HEK293 (cell line): ENCODE results near the gene MORC4.

Experiments used
- CTCF ChIA-PET: fragments of 350-600 bp; formaldehyde crosslinking; extraction: SDS; loops from one replicate; lab custom pipeline; 2021; ENCODE audit warnings: antibody characterized with exemption; lab: Yijun Ruan, JAX
- POLR2A ChIA-PET: fragments of 300-600 bp; formaldehyde crosslinking; extraction: SDS; loops from one replicate; lab custom pipeline; 2020; ENCODE audit warnings: antibody characterized with exemption, inconsistent platforms; lab: Yijun Ruan, JAX
- H3K27ac ChIP-seq: fragments of 200-500 bp; sonication (Bioruptor generic); 2 replicates; pipeline ENCODE4 v1.5.1; 2014; ENCODE audit warnings: low read depth, low read length, control low read depth, inconsistent platforms; ENCODE audit errors: extremely low read depth
- H3K36me3 ChIP-seq, 2 experiments: fragments of 200-500 bp in 1 of 2; sonication (Bioruptor generic) in 1 of 2; 1 replicate in 1 of 2; 2 replicates in 1 of 2; pipeline ENCODE4 v1.5.1; 2014 to 2017; ENCODE audit warnings: inconsistent platforms in 2 of 2, low read length in 2 of 2; ENCODE audit not compliant: control insufficient read depth in 2 of 2, insufficient read depth in 1 of 2
- H3K4me1 ChIP-seq: fragments of 200-500 bp; sonication (Bioruptor generic); 2 replicates; pipeline ENCODE4 v1.5.1; 2014; ENCODE audit warnings: mild to moderate bottlenecking, low read length, inconsistent platforms; ENCODE audit not compliant: control insufficient read depth, insufficient read depth
- H3K4me3 ChIP-seq: 2 replicates; pipeline ENCODE4 v1.5.1; 2011; ENCODE audit warnings: low read depth, mild to moderate bottlenecking, control low read depth, low read length, moderate library complexity
- H3K9me3 ChIP-seq: fragments of 200-500 bp; sonication (Bioruptor generic); 2 replicates; pipeline ENCODE4 v1.5.1; 2014; ENCODE audit warnings: low read depth, low read length, inconsistent platforms; ENCODE audit not compliant: control insufficient read depth, insufficient read depth
- BCL11B ChIP-seq: fragments of 450-650 bp; formaldehyde crosslinking; IDR thresholded peaks from 2 replicates; pipeline ENCODE4 v1.5.1; 2016; ENCODE audit warnings: low read depth, missing biosample characterization, missing genetic modification characterization
- EGR2 ChIP-seq: fragments of 450-650 bp; formaldehyde crosslinking; IDR thresholded peaks from 2 replicates; pipeline ENCODE4 v1.5.1; 2016; ENCODE audit warnings: low read depth, missing biosample characterization, missing genetic modification characterization
- HIC1 ChIP-seq: fragments of 450-650 bp; formaldehyde crosslinking; IDR thresholded peaks from 2 replicates; pipeline ENCODE4 v1.5.1; 2016; ENCODE audit warnings: missing biosample characterization, missing genetic modification characterization
- SETDB1 ChIP-seq: IDR thresholded peaks from one replicate; pipeline ENCODE4 v1.6.1; 2017; ENCODE audit warnings: mild to moderate bottlenecking, low read length, moderate library complexity, mixed read lengths; ENCODE audit not compliant: insufficient read length
- ZBTB17 ChIP-seq: fragments of 450-650 bp; formaldehyde crosslinking; IDR thresholded peaks from 2 replicates; pipeline ENCODE4 v1.5.1; 2016; ENCODE audit warnings: missing biosample characterization, missing genetic modification characterization
- ZBTB8A ChIP-seq: fragments of 450-650 bp; formaldehyde crosslinking; IDR thresholded peaks from 2 replicates; pipeline ENCODE4 v1.5.1; 2016; ENCODE audit warnings: missing biosample characterization, missing genetic modification characterization
- ZEB2 ChIP-seq: fragments of 450-650 bp; formaldehyde crosslinking; IDR thresholded peaks from 2 replicates; pipeline ENCODE4 v1.5.1; 2016; ENCODE audit warnings: missing biosample characterization, missing genetic modification characterization
- ZFP41 ChIP-seq: fragments of 450-650 bp; formaldehyde crosslinking; IDR thresholded peaks from 2 replicates; pipeline ENCODE4 v1.5.1; 2016; ENCODE audit warnings: missing biosample characterization, missing genetic modification characterization, borderline replicate concordance
- ZNF211 ChIP-seq: fragments of 450-650 bp; formaldehyde crosslinking; IDR thresholded peaks from 2 replicates; pipeline ENCODE4 v1.5.1; 2016; ENCODE audit warnings: low read depth, missing biosample characterization, missing genetic modification characterization
- ZNF302 ChIP-seq: fragments of 450-650 bp; formaldehyde crosslinking; IDR thresholded peaks from 2 replicates; pipeline ENCODE4 v1.5.1; 2016; ENCODE audit warnings: missing biosample characterization, missing genetic modification characterization, low read depth
- ZNF423 ChIP-seq: fragments of 450-650 bp; formaldehyde crosslinking; IDR thresholded peaks from 2 replicates; pipeline ENCODE4 v1.5.1; 2016; ENCODE audit warnings: missing biosample characterization, missing genetic modification characterization
- ZNF473 ChIP-seq: fragments of 450-650 bp; formaldehyde crosslinking; IDR thresholded peaks from 2 replicates; pipeline ENCODE4 v1.5.1; 2017; ENCODE audit warnings: missing biosample characterization, missing genetic modification characterization
- ZNF510 ChIP-seq: fragments of 450-650 bp; formaldehyde crosslinking; IDR thresholded peaks from 2 replicates; pipeline ENCODE4 v1.5.1; 2018; ENCODE audit warnings: mild to moderate bottlenecking, missing genetic modification characterization, missing biosample characterization; ENCODE audit not compliant: insufficient replicate concordance
- ZNF621 ChIP-seq: fragments of 450-650 bp; formaldehyde crosslinking; IDR thresholded peaks from 2 replicates; pipeline ENCODE4 v1.5.1; 2017; ENCODE audit warnings: missing biosample characterization, missing genetic modification characterization
- ZNF626 ChIP-seq: fragments of 450-650 bp; sonication (Bioruptor Pico); formaldehyde crosslinking; IDR thresholded peaks from 2 replicates; pipeline ENCODE4 v1.5.1; 2018; ENCODE audit warnings: missing biosample characterization, missing genetic modification characterization, inconsistent platforms
- ZNF660 ChIP-seq: fragments of 450-650 bp; IDR thresholded peaks from 2 replicates; pipeline ENCODE4 v1.5.1; 2018; ENCODE audit warnings: missing biosample characterization, mild to moderate bottlenecking, missing genetic modification characterization
- ZNF707 ChIP-seq: fragments of 450-650 bp; formaldehyde crosslinking; IDR thresholded peaks from 2 replicates; pipeline ENCODE4 v1.5.1; 2016; ENCODE audit warnings: missing biosample characterization, missing genetic modification characterization
- ZNF830 ChIP-seq: fragments of 450-650 bp; IDR thresholded peaks from 2 replicates; pipeline ENCODE4 v1.5.0; 2018; ENCODE audit warnings: missing biosample characterization, missing genetic modification characterization, low read depth, mild to moderate bottlenecking, moderate library complexity
- ZNF843 ChIP-seq: fragments of 450-650 bp; formaldehyde crosslinking; IDR thresholded peaks from 2 replicates; pipeline ENCODE4 v1.5.1; 2016; ENCODE audit warnings: missing biosample characterization, missing genetic modification characterization
- TF ChIP-seq, protein P1 (sequence below): fragments of 450-650 bp; formaldehyde crosslinking; IDR thresholded peaks from 2 replicates; pipeline ENCODE4 v1.5.1; 2016; ENCODE audit warnings: missing biosample characterization, missing genetic modification characterization

The MORC4 gene

DNA sequence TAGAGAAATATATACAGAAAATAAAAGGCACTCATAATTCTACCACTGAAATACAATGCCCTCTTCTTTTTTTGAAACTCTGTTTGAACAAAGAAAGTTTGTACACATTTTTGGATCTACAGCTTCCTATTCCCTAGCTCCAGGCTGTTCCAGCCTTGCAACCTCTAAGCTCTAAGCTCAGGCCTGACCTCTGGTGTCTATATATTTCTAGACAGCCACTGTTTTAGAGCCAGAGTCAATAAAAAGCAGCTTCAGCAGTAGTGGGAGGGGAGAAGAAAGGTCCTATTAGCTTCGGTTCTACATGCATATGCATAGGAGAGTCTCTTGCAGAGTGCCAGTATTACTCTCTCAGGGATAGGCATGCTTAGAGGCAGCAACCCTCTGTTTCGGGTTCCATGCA lies 40.1 kb downstream of the MORC4 start:
- peaks cover 16 to 73% of the 10 kb centered on the region in 2 experiments for H3K36me3 ChIP-seq
- CTCF ChIA-PET, result interaction anchor here (0.7 to 1.7 kb wide), 5 partner anchors 40 to 612 kb away, joined by 3 to 15 read pairs (median 6); partner anchors contain the start of gene CLDN2

GRCh38 chrX:106957856-106958255 lies 42.2 kb downstream of the MORC4 start:
- no peaks in the 10 kb centered on the region for H3K4me1 ChIP-seq
- POLR2A ChIA-PET, result no interaction called here
- H3K4me3 ChIP-seq, result no peak overlapping the region
- TF ChIP-seq BCL11B, result no peak
- TF ChIP-seq EGR2 (tag by site-specific recombination), result no peak
- no peak for TF ChIP-seq ZNF660 (tag by site-specific recombination)
- TF ChIP-seq ZEB2 (tag by site-specific recombination), result no peak
- TF ChIP-seq ZNF510, result no peak
- TF ChIP-seq ZBTB17 (tag by site-specific recombination), result no peak
- TF ChIP-seq ZNF302 (tag by site-specific recombination), result no peak
- TF ChIP-seq SETDB1, result no peak
- no peak for TF ChIP-seq ZNF473 (tag by site-specific recombination)
- TF ChIP-seq ZFP41 (tag by site-specific recombination), result no peak
- no peak for TF ChIP-seq ZNF626 (tag by site-specific recombination)
- TF ChIP-seq ZNF621, result no peak
- no peak for TF ChIP-seq ZNF830 (tag by site-specific recombination)
- no peak for TF ChIP-seq ZNF707 (tag by site-specific recombination)
- TF ChIP-seq ZNF843 (tag by site-specific recombination), result no peak
- no peak for TF ChIP-seq ZBTB8A (tag by site-specific recombination)
- no peak overlapping the region for H3K27ac ChIP-seq
- CTCF ChIA-PET, result interaction anchor here (1.2 to 2.5 kb wide), 3 partner anchors 59 to 63 kb away, joined by 3 to 9 read pairs (median 7); no protein-coding TSS in a partner anchor
- H3K9me3 ChIP-seq, result no peaks in the 10 kb centered on the region
- H3K36me3 ChIP-seq, result peaks cover 22 to 85% of the 10 kb centered on the region in 2 experiments

More for the DNA sequence above, 40.1 kb downstream of the MORC4 start:
- Histone ChIP-seq H3K27ac (no peak overlapping the region), H3K4me3 (no peak overlapping the region), H3K4me1 (no peaks in the 10 kb centered on the region), H3K9me3 (no peaks in the 10 kb centered on the region)
- no peak for TF ChIP-seq HIC1 (tag by site-specific recombination)
- TF ChIP-seq ZBTB8A (tag by site-specific recombination), result no peak
- TF ChIP-seq, protein P1, sequence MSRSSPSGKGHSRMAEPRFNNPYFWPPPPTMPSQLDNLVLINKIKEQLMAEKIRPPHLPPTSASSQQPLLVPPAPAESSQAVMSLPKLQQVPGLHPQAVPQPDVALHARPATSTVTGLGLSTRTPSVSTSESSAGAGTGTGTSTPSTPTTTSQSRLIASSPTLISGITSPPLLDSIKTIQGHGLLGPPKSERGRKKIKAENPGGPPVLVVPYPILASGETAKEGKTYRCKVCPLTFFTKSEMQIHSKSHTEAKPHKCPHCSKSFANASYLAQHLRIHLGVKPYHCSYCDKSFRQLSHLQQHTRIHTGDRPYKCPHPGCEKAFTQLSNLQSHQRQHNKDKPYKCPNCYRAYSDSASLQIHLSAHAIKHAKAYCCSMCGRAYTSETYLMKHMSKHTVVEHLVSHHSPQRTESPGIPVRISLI, result no peak
- TF ChIP-seq ZNF211 (tag by site-specific recombination), result no peak
- TF ChIP-seq ZNF423, result no peak
- POLR2A ChIA-PET, result no interaction called here
